SK-N-SH treated with all-trans-retinoic acid at 6 μM for 48 hours (cell line): ENCODE measurements around the gene TPRG1L.

Source experiments
- ATAC-seq: fragments of 200-7000 bp; cut with Tn5 transposase; 3 replicates; pipeline ENCODE4 v1.9.1; 2020; ENCODE audit warnings: mild to moderate bottlenecking, moderate library complexity
- ARNTL ChIP-seq: fragments of 450-650 bp; formaldehyde crosslinking; IDR thresholded peaks from 2 replicates; pipeline ENCODE4 v1.5.0; 2020; ENCODE audit warnings: low read depth, mild to moderate bottlenecking, moderate library complexity, borderline replicate concordance
- BACH2 ChIP-seq: fragments of 250-450 bp; sonication (Bioruptor Pico); IDR thresholded peaks from 2 replicates; pipeline ENCODE4 v1.9.0; 2021; ENCODE audit warnings: mild to moderate bottlenecking, borderline replicate concordance
- CREB5 ChIP-seq: fragments of 250-450 bp; sonication (Bioruptor Pico); IDR thresholded peaks from 2 replicates; pipeline ENCODE4 v1.5.1; 2020; ENCODE audit warnings: low read depth, mild to moderate bottlenecking, moderate library complexity
- CSRNP3 ChIP-seq: fragments of 250-450 bp; sonication (Bioruptor Pico); IDR thresholded peaks from 2 replicates; pipeline ENCODE4 v1.5.1; 2021; ENCODE audit warnings: mild to moderate bottlenecking, moderate library complexity
- ESRRG ChIP-seq: fragments of 250-450 bp; sonication (Bioruptor Pico); IDR thresholded peaks from 2 replicates; pipeline ENCODE4 v1.6.1; 2021; ENCODE audit warnings: mild to moderate bottlenecking
- GLIS3 ChIP-seq: fragments of 250-450 bp; sonication (Bioruptor Pico); IDR thresholded peaks from 2 replicates; pipeline ENCODE4 v1.5.0; 2020; ENCODE audit warnings: mild to moderate bottlenecking, moderate library complexity
- ISL1 ChIP-seq: fragments of 250-450 bp; sonication (Bioruptor Pico); IDR thresholded peaks from 2 replicates; pipeline ENCODE4 v2.1.2; 2022; ENCODE audit warnings: mild to moderate bottlenecking, moderate library complexity
- PATZ1 ChIP-seq: fragments of 250-450 bp; sonication (Bioruptor Pico); IDR thresholded peaks from 2 replicates; pipeline ENCODE4 v1.8.0; 2020; ENCODE audit warnings: mild to moderate bottlenecking, moderate library complexity, borderline replicate concordance
- PPARA ChIP-seq: fragments of 250-450 bp; sonication (Bioruptor Pico); IDR thresholded peaks from 2 replicates; pipeline ENCODE4 v1.5.0; 2020; ENCODE audit warnings: mild to moderate bottlenecking, borderline replicate concordance
- RARB ChIP-seq: fragments of 250-450 bp; sonication (Bioruptor Pico); IDR thresholded peaks from 2 replicates; pipeline ENCODE4 v1.8.0; 2021; ENCODE audit warnings: mild to moderate bottlenecking, moderate library complexity
- SNAI2 ChIP-seq: fragments of 250-450 bp; sonication (Bioruptor Pico); IDR thresholded peaks from 2 replicates; pipeline ENCODE4 v1.5.0; 2020; ENCODE audit warnings: mild to moderate bottlenecking, moderate library complexity
- TCF4 ChIP-seq: fragments of 250-450 bp; sonication (Bioruptor Pico); IDR thresholded peaks from 2 replicates; pipeline ENCODE4 v1.8.0; 2021; ENCODE audit warnings: mild to moderate bottlenecking, moderate library complexity, borderline replicate concordance
- TSHZ2 ChIP-seq: fragments of 250-450 bp; sonication (Bioruptor Pico); IDR thresholded peaks from 2 replicates; pipeline ENCODE4 v1.5.0; 2020; ENCODE audit warnings: mild to moderate bottlenecking, moderate library complexity
- ZC3H10 ChIP-seq: fragments of 250-450 bp; sonication (Bioruptor Pico); IDR thresholded peaks from 2 replicates; pipeline ENCODE4 v1.5.1; 2021; ENCODE audit warnings: mild to moderate bottlenecking, moderate library complexity
- ZFP3 ChIP-seq: fragments of 250-450 bp; sonication (Bioruptor Pico); IDR thresholded peaks from 2 replicates; pipeline ENCODE4 v1.5.0; 2020; ENCODE audit warnings: mild to moderate bottlenecking, moderate library complexity
- ZFP30 ChIP-seq: fragments of 450-650 bp; formaldehyde crosslinking; IDR thresholded peaks from 2 replicates; pipeline ENCODE4 v1.5.0; 2022; ENCODE audit warnings: mild to moderate bottlenecking, moderate library complexity
- ZNF565 ChIP-seq: fragments of 450-650 bp; formaldehyde crosslinking; conservative IDR thresholded peaks from 2 replicates; pipeline ENCODE4 v1.5.0; 2020; ENCODE audit warnings: low read depth, mild to moderate bottlenecking, moderate library complexity
- ZNF70 ChIP-seq: fragments of 450-650 bp; formaldehyde crosslinking; IDR thresholded peaks from 2 replicates; pipeline ENCODE4 v1.5.0; 2020; ENCODE audit warnings: mild to moderate bottlenecking, moderate library complexity
- ZNF8 ChIP-seq: fragments of 450-650 bp; formaldehyde crosslinking; IDR thresholded peaks from 2 replicates; pipeline ENCODE4 v1.5.0; 2020; ENCODE audit warnings: mild to moderate bottlenecking, moderate library complexity

Gene TPRG1L

GRCh38 chr1:3651930-3652547 is 27.2 kb downstream of the TPRG1L start, which contains the start of gene TP73:
TSS of gene TP73 (plus strand) at chr1:3652516. CDS start at chr1:3682366, 29,850 bp downstream.
- no peak for TF ChIP-seq ZFP30 (CRISPR knock-in tag)
- no peak for TF ChIP-seq PPARA (CRISPR knock-in tag)
- TF ChIP-seq ESRRG (CRISPR knock-in tag), result no peak
- no peak for TF ChIP-seq ISL1
- TF ChIP-seq ZFP3, result no peak
- no peak for TF ChIP-seq BACH2 (CRISPR knock-in tag)
- no peak for TF ChIP-seq SNAI2 (CRISPR knock-in tag)
- no peak for TF ChIP-seq PATZ1 (CRISPR knock-in tag)
- TF ChIP-seq CREB5 (CRISPR knock-in tag), result no peak
- TF ChIP-seq TSHZ2 (CRISPR knock-in tag), result no peak
- no peak for TF ChIP-seq ZC3H10 (CRISPR knock-in tag)
- peak; percentile 13 for ATAC-seq

GRCh38 chr1:3652548-3653285 is 27.9 kb downstream of the TPRG1L start:
- TF ChIP-seq BACH2 (CRISPR knock-in tag) (no peak), ARNTL (no peak), ZNF70 (CRISPR knock-in tag) (no peak), TSHZ2 (CRISPR knock-in tag) (no peak), SNAI2 (CRISPR knock-in tag) (no peak), PPARA (CRISPR knock-in tag) (no peak), ZFP3 (no peak), TCF4 (CRISPR knock-in tag) (no peak), ZNF565 (CRISPR knock-in tag) (no peak), ISL1 (no peak), ZFP30 (CRISPR knock-in tag) (no peak), CSRNP3 (CRISPR knock-in tag) (no peak), ESRRG (CRISPR knock-in tag) (no peak), ZNF8 (CRISPR knock-in tag) (no peak), GLIS3 (no peak), ZC3H10 (CRISPR knock-in tag) (no peak), RARB (CRISPR knock-in tag) (no peak)
- ATAC-seq, result peak; percentile 12; the same call in 2 of the 3 replicates
